Measurements from ENCODE around the gene RYR2.

The RYR2 gene

GRCh38 chr1:237650809-237651208 lies 608.8 kb downstream of the RYR2 start:
- H3K4me1 ChIP-seq (ENCODE audit: insufficient read depth, low read length, severe bottlenecking), result no peaks in the 10 kb centered on the region
- no peak overlapping the region for H2AFZ ChIP-seq (ENCODE audit: low read length)
- no peaks in the 10 kb centered on the region for H3K79me2 ChIP-seq (ENCODE audit: insufficient read depth, low read length)
- H3K27me3 ChIP-seq (ENCODE audit: insufficient read depth, low read length), result no peaks in the 10 kb centered on the region
- no peaks in the 10 kb centered on the region for H3F3A ChIP-seq (ENCODE audit: insufficient read depth, low read length)
- TF ChIP-seq, protein P1, sequence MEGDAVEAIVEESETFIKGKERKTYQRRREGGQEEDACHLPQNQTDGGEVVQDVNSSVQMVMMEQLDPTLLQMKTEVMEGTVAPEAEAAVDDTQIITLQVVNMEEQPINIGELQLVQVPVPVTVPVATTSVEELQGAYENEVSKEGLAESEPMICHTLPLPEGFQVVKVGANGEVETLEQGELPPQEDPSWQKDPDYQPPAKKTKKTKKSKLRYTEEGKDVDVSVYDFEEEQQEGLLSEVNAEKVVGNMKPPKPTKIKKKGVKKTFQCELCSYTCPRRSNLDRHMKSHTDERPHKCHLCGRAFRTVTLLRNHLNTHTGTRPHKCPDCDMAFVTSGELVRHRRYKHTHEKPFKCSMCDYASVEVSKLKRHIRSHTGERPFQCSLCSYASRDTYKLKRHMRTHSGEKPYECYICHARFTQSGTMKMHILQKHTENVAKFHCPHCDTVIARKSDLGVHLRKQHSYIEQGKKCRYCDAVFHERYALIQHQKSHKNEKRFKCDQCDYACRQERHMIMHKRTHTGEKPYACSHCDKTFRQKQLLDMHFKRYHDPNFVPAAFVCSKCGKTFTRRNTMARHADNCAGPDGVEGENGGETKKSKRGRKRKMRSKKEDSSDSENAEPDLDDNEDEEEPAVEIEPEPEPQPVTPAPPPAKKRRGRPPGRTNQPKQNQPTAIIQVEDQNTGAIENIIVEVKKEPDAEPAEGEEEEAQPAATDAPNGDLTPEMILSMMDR (IDR thresholded peaks at IDR 0.05; ENCODE audit: low read length), result no peak
- TF ChIP-seq EZH2 (IDR thresholded peaks at IDR 0.05; ENCODE audit: borderline replicate concordance, low read length), result no peak
- H4K20me1 ChIP-seq (ENCODE audit: insufficient read depth, low read length), result no peaks in the 10 kb centered on the region
- no peak overlapping the region for H3K4me2 ChIP-seq (ENCODE audit: low read length)
- no peak overlapping the region for H3K4me3 ChIP-seq (ENCODE audit: low read depth, low read length, poor library complexity, severe bottlenecking)
- H3K9ac ChIP-seq (ENCODE audit: low read length), result no peak overlapping the region
- H3K36me3 ChIP-seq (ENCODE audit: insufficient read depth, low read length), result no peaks in the 10 kb centered on the region
- no peaks in the 10 kb centered on the region for H3K9me3 ChIP-seq (ENCODE audit: low read length)
- H3K9me2 ChIP-seq (ENCODE audit: low read depth, low read length), result no peaks in the 10 kb centered on the region
- H3K27ac ChIP-seq (ENCODE audit: low read depth, low read length, poor library complexity, severe bottlenecking), result no peak overlapping the region

DNA sequence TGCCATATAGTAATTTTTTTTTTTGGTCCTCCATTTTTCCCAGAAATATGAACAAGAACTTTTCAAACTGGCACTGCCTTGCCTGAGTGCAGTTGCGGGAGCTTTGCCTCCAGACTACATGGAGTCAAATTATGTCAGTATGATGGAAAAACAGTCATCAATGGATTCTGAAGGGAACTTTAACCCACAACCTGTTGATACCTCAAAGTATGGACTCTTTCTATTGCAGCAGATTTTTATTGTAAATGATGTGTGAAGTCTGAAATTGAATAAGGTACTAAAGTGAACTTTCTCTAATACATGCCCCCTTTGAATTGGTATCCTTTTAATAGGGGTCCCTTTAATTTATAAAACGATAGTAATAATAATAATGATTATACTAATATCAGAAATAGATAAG lies 613.8 kb downstream of the RYR2 start:
- TF ChIP-seq, protein P1 (IDR thresholded peaks at IDR 0.05; ENCODE audit: low read length), result no peak
- no peak for TF ChIP-seq EZH2 (IDR thresholded peaks at IDR 0.05; ENCODE audit: borderline replicate concordance, low read length)
- Histone ChIP-seq H2AFZ (ENCODE audit: low read length) (no peak overlapping the region), H3K9me2 (ENCODE audit: low read depth, low read length) (no peaks in the 10 kb centered on the region), H3K79me2 (ENCODE audit: insufficient read depth, low read length) (no peaks in the 10 kb centered on the region), H4K20me1 (ENCODE audit: insufficient read depth, low read length) (no peaks in the 10 kb centered on the region), H3K27me3 (ENCODE audit: insufficient read depth, low read length) (no peaks in the 10 kb centered on the region), H3K4me1 (ENCODE audit: insufficient read depth, low read length, severe bottlenecking) (no peaks in the 10 kb centered on the region), H3K4me3 (ENCODE audit: low read depth, low read length, poor library complexity, severe bottlenecking) (no peak overlapping the region), H3K4me2 (ENCODE audit: low read length) (no peak overlapping the region), H3K36me3 (ENCODE audit: insufficient read depth, low read length) (no peaks in the 10 kb centered on the region), H3K9ac (ENCODE audit: low read length) (no peak overlapping the region), H3F3A (ENCODE audit: insufficient read depth, low read length) (no peaks in the 10 kb centered on the region), H3K9me3 (ENCODE audit: low read length) (no peaks in the 10 kb centered on the region), H3K27ac (ENCODE audit: low read depth, low read length, poor library complexity, severe bottlenecking) (no peak overlapping the region)

DNA sequence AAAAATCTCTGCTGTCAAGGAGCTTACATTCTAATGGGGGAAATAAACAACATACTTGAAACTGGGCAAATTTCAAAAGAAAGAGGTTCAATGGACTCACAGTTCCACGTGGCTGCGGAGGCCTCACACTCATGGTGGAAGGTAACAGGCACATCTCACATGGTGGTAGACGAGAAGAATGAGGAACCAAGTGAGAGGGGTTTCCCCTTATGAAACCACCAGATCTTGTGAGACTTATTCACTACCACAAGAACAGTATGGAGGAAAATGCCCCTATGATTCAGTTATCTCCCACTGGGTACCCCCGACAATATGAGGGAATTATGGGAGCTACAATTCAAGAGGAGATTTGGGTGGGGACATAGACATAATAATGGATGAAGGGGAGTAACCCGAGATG lies 622.4 kb downstream of the RYR2 start:
- Histone ChIP-seq H3K79me2 (ENCODE audit: insufficient read depth, low read length) (no peaks in the 10 kb centered on the region), H3K27ac (ENCODE audit: low read depth, low read length, poor library complexity, severe bottlenecking) (no peak overlapping the region), H3K9ac (ENCODE audit: low read length) (no peak overlapping the region), H3K9me2 (ENCODE audit: low read depth, low read length) (no peaks in the 10 kb centered on the region), H3F3A (ENCODE audit: insufficient read depth, low read length) (no peaks in the 10 kb centered on the region), H2AFZ (ENCODE audit: low read length) (no peak overlapping the region), H3K4me2 (ENCODE audit: low read length) (no peak overlapping the region), H4K20me1 (ENCODE audit: insufficient read depth, low read length) (no peaks in the 10 kb centered on the region), H3K27me3 (ENCODE audit: insufficient read depth, low read length) (no peaks in the 10 kb centered on the region), H3K4me1 (ENCODE audit: insufficient read depth, low read length, severe bottlenecking) (no peaks in the 10 kb centered on the region), H3K36me3 (ENCODE audit: insufficient read depth, low read length) (no peaks in the 10 kb centered on the region), H3K4me3 (ENCODE audit: low read depth, low read length, poor library complexity, severe bottlenecking) (no peak overlapping the region), H3K9me3 (ENCODE audit: low read length) (no peaks in the 10 kb centered on the region)
- TF ChIP-seq, protein P1 (IDR thresholded peaks at IDR 0.05; ENCODE audit: low read length), result no peak
- TF ChIP-seq EZH2 (IDR thresholded peaks at IDR 0.05; ENCODE audit: borderline replicate concordance, low read length), result no peak
